AG09309 (cell line): ENCODE results near the gene UST.

Source experiments
- DNase-seq: peaks from one replicate; pipeline ENCODE4 v3.0.0-alpha.2; 2010; ENCODE audit warnings: low read depth
- H3K4me3 ChIP-seq: 2 replicates; pipeline ENCODE4 v1.5.1; 2011; ENCODE audit warnings: mild to moderate bottlenecking, low read depth, low read length, moderate library complexity; ENCODE audit not compliant: control insufficient read depth
- CTCF ChIP-seq: IDR thresholded peaks from 2 replicates; pipeline ENCODE4 v1.5.1; 2011; ENCODE audit warnings: mild to moderate bottlenecking, low read depth, low read length, inconsistent platforms; ENCODE audit not compliant: insufficient read depth, control insufficient read depth; ENCODE audit errors: missing control alignments

The UST gene

GRCh38 chr6:149043476-149044130 is 296.8 kb downstream of the UST start:
- no peak for DNase-seq

GRCh38 chr6:149044528-149044927 is 297.7 kb downstream of the UST start:
- TF ChIP-seq CTCF = no peak
- peak; percentile 67 for DNase-seq
- no peak overlapping the region for H3K4me3 ChIP-seq

More at GRCh38 chr6:149043476-149044130, 296.8 kb downstream of the UST start:
- TF ChIP-seq CTCF = peak; percentile 26
- H3K4me3 ChIP-seq = no peak overlapping the region

- no peak overlapping the region for H3K4me3 ChIP-seq
- TF ChIP-seq CTCF = no peak
- no peak for DNase-seq
These were observed 298.6 kb downstream of the UST start for GRCh38 chr6:149045404-149045803.

- no peak overlapping the region for H3K4me3 ChIP-seq
- no peak for DNase-seq
- TF ChIP-seq CTCF = no peak
These were observed 299.5 kb downstream of the UST start for GRCh38 chr6:149046164-149046821.

- no peak overlapping the region for H3K4me3 ChIP-seq
- TF ChIP-seq CTCF = no peak
- no peak for DNase-seq
These were observed 300.0 kb downstream of the UST start for GRCh38 chr6:149046822-149047246.

GRCh38 chr6:149049230-149049629 is 302.4 kb downstream of the UST start:
- no peak for DNase-seq
- H3K4me3 ChIP-seq = no peak overlapping the region
- TF ChIP-seq CTCF = no peak

- H3K4me3 ChIP-seq = no peak overlapping the region
- no peak for DNase-seq
- no peak for TF ChIP-seq CTCF
These were observed 303.3 kb downstream of the UST start for GRCh38 chr6:149050160-149050559.
